Breast epithelium (tissue), 4 donors: Measurements from ENCODE around the gene LYRM2. TPM values are rescaled to one million over a fixed set of nuclear protein-coding genes. Genes with fewer than 3 reads are reported as not detected.

Experiments used
- DNase-seq, 2 donors: peaks; one replicate each; pipeline ENCODE4 v3.0.0-alpha.2; 2019; ENCODE audit warnings: low spot score in 2 of 2
- H3K27ac ChIP-seq, 2 donors: fragments of 200-600 bp; sonication (generic) in 1 of 2; one replicate each; pipeline ENCODE4 v1.5.1; 2016 to 2019; ENCODE audit warnings: mild to moderate bottlenecking in 1 of 2
- H3K27me3 ChIP-seq, 2 donors: fragments of 200-600 bp; sonication (generic) in 1 of 2; one replicate each; pipeline versions ENCODE4 v1.5.1 to v1.6.0; 2017 to 2019; ENCODE audit warnings: control low read depth in 1 of 2, mild to moderate bottlenecking in 1 of 2
- H3K36me3 ChIP-seq: fragments of 200-600 bp; one replicate; pipeline ENCODE4 v1.5.1; 2019
- H3K4me1 ChIP-seq, 2 donors: fragments of 200-600 bp; sonication (generic); one replicate each; pipeline ENCODE4 v1.5.1; 2016 to 2019; ENCODE audit warnings: control low read depth in 1 of 2
- H3K4me3 ChIP-seq, 3 donors: fragments of 200-600 bp; sonication (generic); 1 replicate in 2 of 3; 2 replicates in 1 of 3; pipeline ENCODE4 v1.5.1; 2016 to 2019; ENCODE audit warnings: mild to moderate bottlenecking in 3 of 3, moderate library complexity in 2 of 3
- H3K9me3 ChIP-seq, 2 donors: fragments of 200-600 bp; sonication (generic) in 1 of 2; one replicate each; pipeline ENCODE4 v1.5.1; 2016 to 2019; ENCODE audit warnings: control low read depth in 1 of 2
- POLR2A ChIP-seq: fragments of 450-650 bp; IDR thresholded peaks from one replicate; pipeline ENCODE4 v1.6.1; 2016; ENCODE audit warnings: antibody characterized with exemption, mild to moderate bottlenecking, moderate library complexity
- POLR2AphosphoS5 ChIP-seq, 3 donors: sonication (generic); formaldehyde crosslinking; IDR thresholded peaks; one replicate each; pipeline ENCODE4 v1.6.1; 2017; ENCODE audit warnings: antibody characterized with exemption in 3 of 3
- intact Hi-C: fragments of 100-400 bp; cut with DNase I; formaldehyde crosslinking; loops from one replicate; pipeline ENCODE4 v1.15.1; 2023; ENCODE audit warnings: low total_unique reads
- total RNA-seq, 3 donors: library from RNA; depleted of rRNA; stranded (reverse); fragments of >200 nt; gene quantifications; one replicate each; pipeline ENCODE4 v1.1.0, GENCODE V29; 2016
- TF ChIP-seq, protein P1 (sequence below), 3 donors: fragments of 450-650 bp; IDR thresholded peaks; one replicate each; pipeline ENCODE4 v1.5.1; 2016 to 2017; ENCODE audit warnings: antibody characterized with exemption in 3 of 3, mild to moderate bottlenecking in 3 of 3, moderate library complexity in 3 of 3

LYRM2 gene
- total RNA-seq, 3 donors from 2014 or later, result 20.3 to 27.4 (median 23.2) TPM

DNA sequence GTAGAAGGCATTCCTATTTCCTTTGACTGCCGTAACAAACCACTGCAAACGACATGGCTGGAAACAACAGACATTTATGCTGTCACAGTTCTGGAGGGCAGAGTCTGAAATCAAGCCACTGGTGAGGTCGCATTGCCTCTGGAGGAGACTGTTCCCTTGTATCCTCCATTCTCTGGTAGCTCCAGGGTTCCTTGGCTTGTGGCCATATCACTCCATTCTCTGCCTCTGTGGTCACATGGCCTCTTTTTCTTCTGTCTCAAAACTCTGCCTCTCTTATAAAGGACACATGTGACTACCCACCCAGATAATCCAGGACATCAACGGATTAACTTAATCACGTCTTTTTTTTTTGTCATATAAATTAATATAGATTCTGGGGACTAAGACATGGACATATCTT, 84.4 kb downstream of the LYRM2 start:
- Histone ChIP-seq H3K4me1 (no peaks in the 10 kb centered on the region), H3K27me3 (no peaks in the 10 kb centered on the region), H3K36me3 (no peaks in the 10 kb centered on the region), H3K9me3 (peaks cover 0 to 11% of the 10 kb centered on the region in 2 donors), H3K4me3 (no peak overlapping the region), H3K27ac (no peak overlapping the region)
- TF ChIP-seq, protein P1, sequence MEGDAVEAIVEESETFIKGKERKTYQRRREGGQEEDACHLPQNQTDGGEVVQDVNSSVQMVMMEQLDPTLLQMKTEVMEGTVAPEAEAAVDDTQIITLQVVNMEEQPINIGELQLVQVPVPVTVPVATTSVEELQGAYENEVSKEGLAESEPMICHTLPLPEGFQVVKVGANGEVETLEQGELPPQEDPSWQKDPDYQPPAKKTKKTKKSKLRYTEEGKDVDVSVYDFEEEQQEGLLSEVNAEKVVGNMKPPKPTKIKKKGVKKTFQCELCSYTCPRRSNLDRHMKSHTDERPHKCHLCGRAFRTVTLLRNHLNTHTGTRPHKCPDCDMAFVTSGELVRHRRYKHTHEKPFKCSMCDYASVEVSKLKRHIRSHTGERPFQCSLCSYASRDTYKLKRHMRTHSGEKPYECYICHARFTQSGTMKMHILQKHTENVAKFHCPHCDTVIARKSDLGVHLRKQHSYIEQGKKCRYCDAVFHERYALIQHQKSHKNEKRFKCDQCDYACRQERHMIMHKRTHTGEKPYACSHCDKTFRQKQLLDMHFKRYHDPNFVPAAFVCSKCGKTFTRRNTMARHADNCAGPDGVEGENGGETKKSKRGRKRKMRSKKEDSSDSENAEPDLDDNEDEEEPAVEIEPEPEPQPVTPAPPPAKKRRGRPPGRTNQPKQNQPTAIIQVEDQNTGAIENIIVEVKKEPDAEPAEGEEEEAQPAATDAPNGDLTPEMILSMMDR (IDR thresholded peaks at IDR 0.05), result no peak
- TF ChIP-seq POLR2AphosphoS5 (IDR thresholded peaks at IDR 0.05) (no peak), POLR2A (no peak)
- no peak for DNase-seq
- intact Hi-C loops, result no loop called here

DNA sequence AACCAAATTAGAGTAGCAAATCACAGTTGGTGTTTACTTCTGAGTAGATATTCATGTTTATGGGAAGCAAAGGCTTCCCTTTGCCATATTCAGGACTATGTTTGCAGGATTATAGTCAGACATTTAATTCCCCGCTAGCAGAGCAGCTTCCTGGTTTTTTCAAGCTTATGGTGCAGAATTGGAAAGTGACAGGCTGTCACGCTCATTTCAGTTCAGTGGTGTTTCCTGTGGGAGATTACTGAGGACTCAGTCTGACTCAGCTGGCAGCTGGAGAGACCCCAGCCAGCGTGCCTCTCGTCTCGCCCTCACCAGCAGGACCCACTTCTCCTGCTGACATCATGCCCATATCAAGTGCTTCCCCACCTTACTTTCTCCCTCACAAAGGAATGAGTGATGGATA, 85.1 kb downstream of the LYRM2 start:
- Histone ChIP-seq H3K4me3 (no peak overlapping the region), H3K27me3 (no peaks in the 10 kb centered on the region), H3K4me1 (no peaks in the 10 kb centered on the region), H3K36me3 (no peaks in the 10 kb centered on the region), H3K27ac (no peak overlapping the region), H3K9me3 (peaks cover 0 to 11% of the 10 kb centered on the region in 2 donors)
- intact Hi-C loops, result no loop called here
- DNase-seq, result no peak
- TF ChIP-seq POLR2A (no peak), POLR2AphosphoS5 (IDR thresholded peaks at IDR 0.05) (no peak)
- TF ChIP-seq, protein P1 (IDR thresholded peaks at IDR 0.05), result no peak

DNA sequence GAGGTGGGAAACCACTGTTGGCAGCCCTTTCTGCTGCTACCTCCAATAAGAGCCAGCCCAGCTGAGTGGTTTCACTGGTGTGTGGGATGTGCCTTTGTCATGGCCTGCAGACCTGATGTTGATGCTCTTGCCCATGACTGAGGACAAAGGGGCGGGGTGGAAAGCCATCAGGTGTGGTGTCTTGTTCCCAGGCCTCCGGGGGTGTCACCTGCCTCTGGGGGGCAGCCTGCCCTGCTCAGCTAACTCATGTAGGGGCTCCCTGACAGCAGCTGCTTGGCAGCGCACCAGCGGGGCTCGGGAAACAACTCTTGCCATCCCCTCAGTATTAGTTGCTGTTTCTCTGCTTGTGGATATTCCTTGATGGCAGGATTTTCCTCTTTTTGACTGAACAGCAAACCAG, 91.3 kb downstream of the LYRM2 start:
- H3K27ac ChIP-seq, result no peak overlapping the region
- H3K4me1 ChIP-seq, result no peaks in the 10 kb centered on the region
- no peak for DNase-seq
- no peak overlapping the region for H3K4me3 ChIP-seq
- H3K36me3 ChIP-seq, result no peaks in the 10 kb centered on the region
- no peaks in the 10 kb centered on the region for H3K27me3 ChIP-seq
- TF ChIP-seq POLR2A, result no peak
- TF ChIP-seq, protein P1 (IDR thresholded peaks at IDR 0.05), result no peak
- TF ChIP-seq POLR2AphosphoS5 (IDR thresholded peaks at IDR 0.05), result no peak
- intact Hi-C loops, result no loop called here
- H3K9me3 ChIP-seq, result no peaks in the 10 kb centered on the region

DNA sequence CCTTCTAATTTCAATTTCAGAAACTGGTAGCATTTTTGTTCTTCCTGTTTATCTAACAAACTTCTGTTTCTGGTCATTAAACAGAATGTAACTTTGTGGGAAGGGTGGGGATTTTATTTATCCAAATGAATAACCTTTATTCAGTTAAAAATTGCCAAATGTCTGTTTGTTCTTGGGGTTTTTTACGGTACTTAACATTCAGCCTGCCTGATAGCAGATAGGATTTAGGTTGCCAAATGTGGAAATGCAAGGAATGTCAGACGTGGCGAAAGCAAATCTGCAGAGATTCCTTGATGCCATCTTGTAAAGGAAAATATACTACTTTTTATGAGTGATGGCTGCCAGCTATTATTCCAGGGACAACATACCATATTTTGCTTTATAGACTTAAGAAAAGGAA, 95.7 kb downstream of the LYRM2 start:
- intact Hi-C loops, result no loop called here
- Histone ChIP-seq H3K9me3 (no peaks in the 10 kb centered on the region), H3K4me3 (no peak overlapping the region), H3K36me3 (no peaks in the 10 kb centered on the region), H3K27me3 (no peaks in the 10 kb centered on the region), H3K27ac (no peak overlapping the region), H3K4me1 (no peaks in the 10 kb centered on the region)
- DNase-seq, result no peak
- TF ChIP-seq, protein P1 (IDR thresholded peaks at IDR 0.05), result no peak
- TF ChIP-seq POLR2A (no peak), POLR2AphosphoS5 (IDR thresholded peaks at IDR 0.05) (no peak)

DNA sequence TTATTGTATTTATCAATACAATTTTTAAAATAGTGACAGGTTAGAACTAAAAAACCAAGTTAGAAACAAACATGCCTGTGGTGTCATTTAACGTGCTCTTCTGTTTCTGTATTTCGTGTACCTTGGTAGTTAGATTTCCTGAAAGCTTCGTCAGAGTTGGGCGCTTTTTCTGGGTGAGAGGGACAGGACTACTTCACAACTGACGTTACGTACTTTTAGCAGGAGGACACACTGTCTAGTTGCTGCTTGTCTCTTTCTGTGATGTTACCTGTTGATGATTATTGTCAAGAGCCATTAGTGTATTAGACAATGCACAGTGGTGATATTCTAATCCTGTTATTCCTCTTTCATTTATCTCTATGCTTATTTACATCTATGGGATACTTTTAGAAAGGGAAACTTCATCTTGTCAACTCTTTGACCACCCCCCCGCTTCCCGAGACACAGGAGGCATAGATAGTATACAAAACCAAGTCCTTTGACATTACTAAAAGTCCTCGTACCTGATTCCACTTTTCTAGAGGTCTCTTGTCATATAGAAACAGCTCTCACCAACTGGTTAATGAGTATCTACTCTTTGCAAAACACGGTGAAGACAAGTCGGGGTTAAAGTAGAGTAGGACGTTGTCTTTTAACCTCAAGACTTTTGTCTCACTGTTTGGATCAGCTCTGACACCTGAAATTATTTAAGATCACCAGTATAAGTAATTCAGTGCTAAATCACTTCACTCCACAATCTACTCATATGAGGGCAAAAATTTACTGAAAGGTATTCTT, 96.3 kb downstream of the LYRM2 start:
- intact Hi-C loops, result no loop called here
- H3K9me3 ChIP-seq, result no peaks in the 10 kb centered on the region
- H3K27ac ChIP-seq, result no peak overlapping the region
- no peaks in the 10 kb centered on the region for H3K27me3 ChIP-seq
- no peaks in the 10 kb centered on the region for H3K36me3 ChIP-seq
- TF ChIP-seq, protein P1 (IDR thresholded peaks at IDR 0.05), result no peak
- TF ChIP-seq POLR2AphosphoS5 (IDR thresholded peaks at IDR 0.05) (no peak), POLR2A (no peak)
- no peak overlapping the region for H3K4me3 ChIP-seq
- no peak for DNase-seq
- no peaks in the 10 kb centered on the region for H3K4me1 ChIP-seq
